Measurements from ENCODE around the gene ZBTB38. TPM values are rescaled to one million over a fixed set of nuclear protein-coding genes. Genes with fewer than 3 reads are reported as not detected.

The ZBTB38 gene
- total RNA-seq, 1 donor from 2014 or later, result 9.3 TPM

GRCh38 chr3:141411251-141411771 is 43.0 kb downstream of the ZBTB38 start:
- no peak for TF ChIP-seq CTCF (IDR thresholded peaks at IDR 0.05; ENCODE audit: partially characterized antibody, unreplicated experiment)
- Mint-ChIP-seq H3K4me1 (ENCODE audit: low read depth, unreplicated experiment) (peaks cover 20% of the 10 kb centered on the region), H3K27ac (ENCODE audit: unreplicated experiment) (no peak overlapping the region), H3K4me3 (ENCODE audit: unreplicated experiment) (no peak overlapping the region), H3K9me3 (ENCODE audit: unreplicated experiment) (peaks cover 8% of the 10 kb centered on the region), H3K27me3 (ENCODE audit: unreplicated experiment) (peaks cover 2% of the 10 kb centered on the region), H3K36me3 (ENCODE audit: unreplicated experiment) (peaks cover 5% of the 10 kb centered on the region)
- DNase-seq, result no peak

GRCh38 chr3:141412087-141412935 is 44.0 kb downstream of the ZBTB38 start:
- no peak for TF ChIP-seq CTCF (IDR thresholded peaks at IDR 0.05; ENCODE audit: partially characterized antibody, unreplicated experiment)
- peaks cover 8% of the 10 kb centered on the region for H3K9me3 Mint-ChIP-seq (ENCODE audit: unreplicated experiment)
- no peak overlapping the region for H3K4me3 Mint-ChIP-seq (ENCODE audit: unreplicated experiment)
- H3K27ac Mint-ChIP-seq (ENCODE audit: unreplicated experiment), result no peak overlapping the region
- no peak for DNase-seq
- H3K4me1 Mint-ChIP-seq (ENCODE audit: low read depth, unreplicated experiment), result peaks cover 20% of the 10 kb centered on the region
- H3K27me3 Mint-ChIP-seq (ENCODE audit: unreplicated experiment), result peaks cover 2% of the 10 kb centered on the region
- peaks cover 5% of the 10 kb centered on the region for H3K36me3 Mint-ChIP-seq (ENCODE audit: unreplicated experiment)

- Mint-ChIP-seq H3K4me3 (ENCODE audit: unreplicated experiment) (no peak overlapping the region), H3K36me3 (ENCODE audit: unreplicated experiment) (peaks cover 5% of the 10 kb centered on the region), H3K4me1 (ENCODE audit: low read depth, unreplicated experiment) (peaks cover 20% of the 10 kb centered on the region), H3K9me3 (ENCODE audit: unreplicated experiment) (peaks cover 8% of the 10 kb centered on the region), H3K27me3 (ENCODE audit: unreplicated experiment) (peaks cover 2% of the 10 kb centered on the region), H3K27ac (ENCODE audit: unreplicated experiment) (no peak overlapping the region)
- DNase-seq, result no peak
- TF ChIP-seq CTCF (IDR thresholded peaks at IDR 0.05; ENCODE audit: partially characterized antibody, unreplicated experiment), result no peak
These were observed 44.6 kb downstream of the ZBTB38 start for GRCh38 chr3:141412936-141413354.

- Mint-ChIP-seq H3K27ac (ENCODE audit: unreplicated experiment) (no peak overlapping the region), H3K4me1 (ENCODE audit: low read depth, unreplicated experiment) (peaks cover 20% of the 10 kb centered on the region), H3K9me3 (ENCODE audit: unreplicated experiment) (peaks cover 8% of the 10 kb centered on the region), H3K36me3 (ENCODE audit: unreplicated experiment) (peaks cover 5% of the 10 kb centered on the region), H3K4me3 (ENCODE audit: unreplicated experiment) (no peak overlapping the region), H3K27me3 (ENCODE audit: unreplicated experiment) (peaks cover 2% of the 10 kb centered on the region)
- DNase-seq, result no peak
- TF ChIP-seq CTCF (IDR thresholded peaks at IDR 0.05; ENCODE audit: partially characterized antibody, unreplicated experiment), result no peak
These were observed 45.1 kb downstream of the ZBTB38 start for GRCh38 chr3:141413391-141413790.
